GM19324 (cell line): Measurements from ENCODE around the gene ARHGEF7.

Experiments used
- ATAC-seq: cut with Tn5 transposase; IDR thresholded peaks from one replicate; pipeline ENCODE4 v1.9.1; 2021; ENCODE audit warnings: mild to moderate bottlenecking, moderate library complexity; ENCODE audit not compliant: unreplicated experiment, low FRiP score

Gene ARHGEF7

GRCh38 chr13:111319998-111320911 is 205.1 kb downstream of the ARHGEF7 start, which contains the start of gene TEX29:
Gene TEX29 (plus strand): TSS chr13:111320642. CDS start chr13:111320891, 249 bp downstream.
- ATAC-seq: no peak

GRCh38 chr13:111322001-111322915 is 207.1 kb downstream of the ARHGEF7 start:
- no peak for ATAC-seq

GRCh38 chr13:111322916-111323331 is 207.8 kb downstream of the ARHGEF7 start:
- ATAC-seq: no peak

GRCh38 chr13:111323549-111323948 is 208.4 kb downstream of the ARHGEF7 start:
- no peak for ATAC-seq

GRCh38 chr13:111323950-111324651 is 209.0 kb downstream of the ARHGEF7 start:
- no peak for ATAC-seq

- ATAC-seq: no peak
These were observed 209.6 kb downstream of the ARHGEF7 start for GRCh38 chr13:111324736-111325135.

- ATAC-seq: no peak
These were observed 210.2 kb downstream of the ARHGEF7 start for GRCh38 chr13:111325146-111325890.

GRCh38 chr13:111325941-111326620 is 211.0 kb downstream of the ARHGEF7 start:
- no peak for ATAC-seq

GRCh38 chr13:111326621-111326965 is 211.5 kb downstream of the ARHGEF7 start:
- no peak for ATAC-seq

- ATAC-seq: no peak
These were observed 212.0 kb downstream of the ARHGEF7 start for GRCh38 chr13:111326981-111327642.

- no peak for ATAC-seq
These were observed 212.8 kb downstream of the ARHGEF7 start for GRCh38 chr13:111327730-111328573.

- ATAC-seq: no peak
These were observed 213.7 kb downstream of the ARHGEF7 start for GRCh38 chr13:111328574-111329410.

GRCh38 chr13:111329641-111330040 is 214.5 kb downstream of the ARHGEF7 start:
- ATAC-seq: no peak

GRCh38 chr13:111330066-111330610 is 215.0 kb downstream of the ARHGEF7 start:
- ATAC-seq: no peak

- no peak for ATAC-seq
These were observed 220.2 kb downstream of the ARHGEF7 start for GRCh38 chr13:111335298-111335697.

GRCh38 chr13:111336666-111337065 is 221.6 kb downstream of the ARHGEF7 start:
- ATAC-seq: no peak

GRCh38 chr13:111337206-111337605 is 222.1 kb downstream of the ARHGEF7 start:
- ATAC-seq: no peak
